Midbrain (tissue), 1 donor: ENCODE results near the gene SLC2A2.
A peak's percentile ranks its signal among the peaks of the same experiment; 100 is the strongest.

Source experiments
- DNase-seq: peaks from one replicate; lab custom pipeline; 2025; lab: John Stamatoyannopoulos, UW

SLC2A2 gene

GRCh38 chr3:171026597-171027293, at the start of gene SLC2A2:
SLC2A2 (minus strand) TSS chr3:171026720; CDS start chr3:171026670, 50 bp downstream.
- no peak for DNase-seq

GRCh38 chr3:171072432-171072831, 45.9 kb upstream of the SLC2A2 start:
- no peak for DNase-seq

GRCh38 chr3:171068658-171069057, 42.1 kb upstream of the SLC2A2 start:
- no peak for DNase-seq

- DNase-seq, result no peak
These were observed 39.7 kb upstream of the SLC2A2 start for GRCh38 chr3:171066206-171066605.

GRCh38 chr3:171065732-171066131, 39.2 kb upstream of the SLC2A2 start:
- no peak for DNase-seq

- no peak for DNase-seq
These were observed 37.9 kb upstream of the SLC2A2 start for GRCh38 chr3:171064461-171064860.

DNA sequence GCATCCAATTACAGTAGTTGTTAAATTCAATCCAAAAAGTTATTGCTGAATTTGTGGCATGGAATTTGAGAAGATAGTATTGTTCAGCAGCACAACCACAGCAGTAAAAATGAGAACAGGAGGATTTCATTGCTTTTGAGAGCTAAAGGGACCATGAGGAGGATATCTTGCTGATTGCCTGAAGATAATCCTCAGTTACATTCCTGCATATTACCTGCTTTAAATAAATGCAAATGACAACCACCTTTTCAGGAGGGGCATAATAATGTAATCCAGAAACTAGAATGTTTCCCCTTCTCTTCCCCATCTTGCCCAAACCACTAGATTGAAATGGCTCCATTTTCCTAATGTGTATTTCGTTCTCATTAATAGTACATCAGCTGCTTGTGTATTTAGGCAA, 35.2 kb upstream of the SLC2A2 start:
- DNase-seq, result no peak

DNA sequence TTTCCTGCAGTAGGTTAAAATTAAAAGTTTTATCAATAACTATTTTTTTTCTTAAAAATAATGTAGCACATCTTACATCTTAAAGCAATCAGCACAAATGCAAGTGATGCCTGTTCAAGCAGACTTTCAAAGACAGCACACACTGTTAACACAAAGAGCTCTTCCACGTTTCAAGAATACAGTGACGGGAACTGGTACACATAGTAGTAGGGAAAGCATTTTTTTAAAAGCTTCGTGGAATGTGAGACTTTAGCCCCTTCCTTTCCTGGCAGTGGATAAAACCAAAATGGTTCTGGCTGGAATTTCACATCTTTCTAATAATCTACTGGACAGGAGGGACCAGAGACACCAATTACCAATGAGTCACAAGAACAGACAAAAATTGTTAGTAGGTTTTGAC, 33.5 kb upstream of the SLC2A2 start:
- no peak for DNase-seq

DNA sequence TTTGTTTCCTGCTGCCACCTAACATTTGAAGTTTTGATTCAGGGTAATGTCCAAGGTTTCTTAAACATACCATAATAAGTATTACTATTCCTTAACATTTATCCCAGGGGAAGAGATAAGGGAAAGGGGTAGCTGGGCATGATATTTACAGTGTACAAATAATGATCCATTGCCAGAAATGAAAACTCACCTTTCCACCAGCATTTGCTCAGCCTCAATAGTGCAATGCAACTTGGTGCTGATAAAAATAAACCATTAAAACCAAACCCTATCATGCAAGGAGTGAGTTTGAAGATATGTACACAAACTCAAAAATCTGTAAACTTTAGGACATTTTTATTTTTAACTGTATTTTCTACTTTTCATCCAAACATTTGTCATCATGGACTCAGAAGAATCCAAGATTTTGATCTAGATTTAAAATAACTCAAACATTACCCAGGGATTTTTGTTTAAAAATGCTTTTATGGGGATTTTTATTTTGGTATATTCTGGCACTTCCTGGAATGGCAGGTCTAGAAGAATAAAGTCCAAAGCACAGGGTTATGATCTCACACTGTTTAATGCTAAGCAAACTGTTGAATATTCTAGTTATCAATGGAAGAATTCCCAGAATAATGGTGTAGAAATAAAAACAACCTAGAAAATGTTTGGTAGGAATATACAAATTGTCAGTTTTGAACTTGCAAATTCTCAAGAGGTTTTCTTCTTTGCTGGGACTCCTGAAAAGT, 32.5 kb upstream of the SLC2A2 start:
- no peak for DNase-seq

- DNase-seq, result no peak
These were observed 31.5 kb upstream of the SLC2A2 start for GRCh38 chr3:171058058-171058457.

DNA sequence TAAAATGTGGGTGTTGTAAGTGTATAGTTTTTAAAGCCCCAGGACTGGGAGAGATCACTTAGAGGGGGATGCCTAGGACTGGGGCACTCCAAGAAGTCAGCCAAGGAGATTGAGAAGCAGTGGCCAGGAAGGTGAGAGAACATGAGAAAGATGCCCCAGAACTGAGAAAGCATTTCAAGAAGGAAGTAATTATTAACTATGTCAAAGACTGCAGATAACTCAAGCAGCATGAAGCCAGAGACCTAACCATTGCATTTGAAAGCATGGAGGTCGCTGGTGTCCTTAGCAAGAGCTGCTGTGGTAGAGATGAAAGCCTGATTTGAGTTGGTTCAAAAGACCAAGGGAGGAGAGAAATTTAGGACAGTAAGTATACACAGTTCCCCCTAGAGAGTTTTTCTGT, 30.6 kb upstream of the SLC2A2 start:
- DNase-seq, result no peak

DNA sequence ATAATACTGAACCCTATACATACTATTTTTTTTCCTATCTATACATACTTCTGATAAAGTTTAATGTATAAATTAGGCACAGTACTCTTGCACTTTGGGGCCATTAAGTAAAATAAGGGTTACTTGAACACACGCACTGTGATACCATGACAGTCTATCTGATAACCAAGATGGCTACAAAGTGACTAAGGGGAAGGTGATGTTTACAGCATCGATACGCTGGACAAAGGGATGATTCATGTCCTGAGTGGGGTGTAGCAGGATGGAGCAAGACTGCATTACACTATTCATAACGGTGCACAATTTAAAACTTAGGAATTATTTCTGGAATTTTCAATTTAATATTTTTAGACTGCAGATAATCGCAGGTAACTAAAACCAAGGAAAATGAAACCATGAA, 30.0 kb upstream of the SLC2A2 start:
- no peak for DNase-seq

DNA sequence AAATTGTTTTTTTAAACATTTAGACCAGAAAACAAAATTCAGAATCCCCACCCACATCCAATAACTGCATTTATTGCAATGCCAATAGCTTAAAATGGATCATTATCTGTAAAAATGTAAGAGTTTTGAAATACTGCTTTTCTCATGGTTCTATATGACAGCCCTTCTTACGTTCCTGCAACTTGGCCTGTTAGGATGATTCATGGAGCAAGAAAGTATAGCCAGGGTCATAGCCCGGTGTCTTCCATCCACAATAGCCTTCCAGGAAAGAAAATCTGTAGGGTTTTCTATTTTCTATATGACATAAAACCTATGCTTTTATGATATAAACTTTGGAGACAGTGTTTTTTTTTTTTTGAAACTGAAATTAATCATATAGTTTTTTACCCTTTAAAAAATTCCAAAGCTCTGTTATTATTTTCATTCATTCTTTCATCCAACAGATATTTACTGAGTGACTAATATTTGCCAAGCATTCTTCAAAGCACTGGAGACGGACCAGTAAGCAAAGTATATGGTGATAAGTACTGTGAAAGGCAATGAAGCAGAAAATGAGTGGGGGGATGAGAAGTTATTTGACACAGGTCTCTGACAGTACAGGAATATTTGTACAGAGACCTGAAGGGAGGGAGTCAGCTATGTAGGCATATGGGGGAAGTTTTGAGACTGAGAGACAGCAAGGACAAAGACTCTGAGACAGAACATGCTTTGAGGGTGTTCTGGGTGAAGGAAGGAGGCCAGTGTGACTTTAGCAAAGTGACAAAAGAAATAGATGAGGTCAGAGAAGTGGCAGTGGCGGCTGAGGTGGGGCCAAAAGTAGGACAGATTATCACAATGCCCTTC, 29.0 kb upstream of the SLC2A2 start:
- no peak for DNase-seq

GRCh38 chr3:171054921-171055320, 28.4 kb upstream of the SLC2A2 start:
- DNase-seq, result no peak

- DNase-seq, result no peak
These were observed 27.7 kb upstream of the SLC2A2 start for GRCh38 chr3:171054231-171054630.

DNA sequence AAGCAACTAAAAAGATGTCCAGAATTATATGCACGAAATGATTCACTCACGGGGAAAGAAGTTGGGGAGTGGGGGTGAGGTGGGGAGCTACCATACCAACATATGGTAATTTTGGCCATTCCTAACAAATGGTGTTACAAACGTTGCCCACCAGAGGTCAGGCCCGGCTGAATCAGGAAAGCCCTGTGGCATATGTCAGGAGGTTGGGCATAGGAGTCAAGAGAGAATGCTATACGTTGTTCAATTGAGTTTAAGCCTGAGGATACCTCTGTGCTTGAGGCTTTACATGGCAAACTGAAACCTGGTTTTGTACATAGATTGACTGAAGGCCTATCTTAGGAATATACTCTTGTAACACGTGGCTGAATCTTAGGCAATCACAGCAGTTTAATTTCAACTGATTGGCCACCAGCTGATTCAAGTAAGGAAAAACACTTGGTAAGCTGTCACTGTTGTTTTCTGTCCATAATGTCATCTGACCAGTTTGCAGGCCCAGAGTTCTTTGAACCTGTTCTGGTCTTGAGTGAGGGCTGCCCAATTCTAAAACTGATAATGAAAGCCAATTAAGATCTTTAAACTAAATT, 23.4 kb upstream of the SLC2A2 start:
- peak; percentile 63 for DNase-seq

GRCh38 chr3:171046760-171047159, 20.2 kb upstream of the SLC2A2 start:
- DNase-seq, result no peak

DNA sequence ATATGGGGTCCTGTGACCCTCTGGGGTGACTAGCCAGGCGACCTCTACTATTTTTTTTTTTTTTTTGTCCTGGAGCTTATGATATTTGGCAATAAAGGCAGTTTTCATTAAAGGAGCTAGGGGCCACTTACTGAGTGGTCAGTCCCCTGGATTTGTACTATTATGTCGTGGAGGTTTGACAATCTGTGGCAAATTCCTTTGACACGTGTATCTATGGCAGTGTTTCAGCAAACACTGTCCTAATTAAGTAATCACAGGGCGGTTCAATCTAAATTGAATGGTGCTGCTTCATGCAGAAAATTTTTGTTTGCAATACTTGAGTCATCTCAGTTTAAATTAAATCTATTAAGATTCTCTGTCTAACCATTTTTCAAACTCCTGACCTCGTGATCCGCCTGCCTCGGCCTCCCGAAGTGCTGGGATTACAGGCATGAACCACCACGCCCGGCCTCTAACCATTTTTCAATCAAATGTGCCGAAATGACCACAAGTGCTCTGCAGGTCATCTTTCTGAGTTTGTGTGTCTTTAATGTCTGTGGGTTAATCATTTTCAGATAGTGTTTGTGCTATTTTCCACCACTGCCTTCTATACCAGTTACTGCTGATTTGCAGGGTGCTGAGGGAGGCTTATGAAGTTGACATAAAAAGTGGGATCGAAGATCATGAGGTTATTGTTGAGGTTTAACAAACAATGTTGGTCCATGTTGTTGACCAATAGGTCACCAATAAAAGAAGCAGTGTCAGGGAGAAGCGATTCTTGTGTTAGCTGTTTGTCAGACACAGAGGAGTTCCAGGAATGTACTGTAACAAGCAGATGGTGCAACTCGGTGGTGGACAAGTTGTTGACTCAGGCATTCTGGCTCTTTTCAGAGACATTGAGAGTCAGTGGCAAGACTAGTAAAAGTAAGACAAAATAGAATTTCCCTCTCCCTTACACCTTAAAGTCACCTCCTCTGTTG, 18.6 kb upstream of the SLC2A2 start:
- no peak for DNase-seq

DNA sequence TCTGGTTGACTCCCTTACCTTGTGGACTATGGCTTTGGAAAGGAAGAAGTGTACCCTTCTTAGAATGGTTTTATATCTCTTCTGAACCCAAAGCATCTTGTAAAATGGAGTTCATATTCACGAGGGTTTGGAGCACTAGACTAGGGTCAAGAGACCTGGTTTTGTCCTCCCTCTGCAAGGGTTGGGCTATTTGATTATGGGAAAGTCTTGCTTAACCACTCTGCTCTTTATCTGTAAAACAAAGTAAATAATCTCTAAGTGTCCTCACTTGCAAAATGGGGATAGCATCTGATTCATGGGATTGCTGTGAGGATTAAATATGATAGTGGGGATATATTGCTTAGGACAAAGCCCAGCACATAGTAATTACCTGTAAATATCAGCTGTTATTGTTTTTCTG, 17.9 kb upstream of the SLC2A2 start:
- DNase-seq, result no peak

DNA sequence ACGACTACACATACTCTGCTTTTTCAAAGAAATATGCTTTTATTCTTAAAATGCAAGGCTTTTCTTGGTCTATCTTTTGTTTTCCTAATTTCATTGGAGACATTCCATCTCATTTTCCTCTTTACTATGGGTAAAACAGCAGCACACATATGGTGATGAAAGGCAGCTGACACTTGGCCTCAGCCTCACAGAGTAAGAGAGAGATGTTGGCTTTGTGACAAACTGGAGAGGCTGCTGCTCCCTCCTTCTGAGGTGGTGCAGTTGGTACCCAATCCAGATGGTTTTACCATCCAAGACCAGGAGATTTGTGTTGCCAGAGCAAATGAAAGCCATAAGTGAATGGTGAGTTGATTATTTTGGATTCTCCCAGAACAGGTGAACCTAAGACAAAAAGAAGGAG, 13.2 kb upstream of the SLC2A2 start:
- no peak for DNase-seq

DNA sequence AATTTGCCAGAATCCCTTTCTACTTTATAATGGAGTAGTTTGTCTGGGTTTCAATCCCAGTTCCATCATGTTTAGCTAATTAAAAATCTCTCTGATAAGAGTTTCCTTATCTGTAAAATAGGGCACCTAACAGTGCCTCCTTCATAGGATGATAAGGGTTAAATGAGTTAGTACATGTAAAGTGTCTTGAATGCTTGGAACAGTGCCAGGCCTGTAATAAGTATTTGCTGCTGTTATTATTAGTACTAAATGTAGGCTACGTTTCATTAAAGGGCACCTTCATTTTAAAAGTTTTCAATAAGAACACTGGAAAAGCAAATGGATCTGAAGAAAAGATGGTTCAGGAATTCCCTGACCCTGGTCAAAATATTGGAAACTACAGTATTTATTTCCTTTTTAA, 11.8 kb upstream of the SLC2A2 start:
- DNase-seq, result no peak
